GM12873 (cell line): ENCODE results near the gene SMG1.

Experiments used
- CTCF ChIP-seq: IDR thresholded peaks from 2 replicates; pipeline ENCODE4 v1.5.1; 2012; ENCODE audit warnings: low read depth, mild to moderate bottlenecking, moderate library complexity, low read length, control low read depth; ENCODE audit not compliant: insufficient read depth; ENCODE audit errors: missing control alignments

The SMG1 gene

GRCh38 chr16:18816286-18816685 lies 109.9 kb downstream of the SMG1 start:
- no peak for TF ChIP-seq CTCF

- TF ChIP-seq CTCF, result no peak
These were observed 114.3 kb downstream of the SMG1 start for GRCh38 chr16:18811925-18812324.

DNA sequence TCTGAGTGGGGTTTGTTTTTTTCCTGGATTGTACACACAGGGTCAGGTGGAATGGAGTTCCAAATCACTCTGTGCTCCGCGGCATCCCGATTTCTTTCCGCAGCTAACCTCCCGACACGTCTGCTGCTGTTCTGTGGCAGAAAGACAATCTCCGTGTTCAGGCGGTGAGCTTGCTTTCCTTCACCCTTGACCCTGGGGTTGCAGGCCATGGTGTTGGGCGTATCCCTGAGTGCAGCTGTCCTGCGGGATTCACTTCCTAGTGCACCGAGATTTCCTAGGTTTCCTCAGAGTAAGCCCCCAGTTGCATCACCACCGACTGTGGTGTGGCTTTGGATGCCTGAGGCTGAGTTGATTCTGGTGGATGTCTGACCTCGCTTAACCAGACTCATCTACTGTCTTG lies 117.0 kb downstream of the SMG1 start:
- TF ChIP-seq CTCF, result no peak

DNA sequence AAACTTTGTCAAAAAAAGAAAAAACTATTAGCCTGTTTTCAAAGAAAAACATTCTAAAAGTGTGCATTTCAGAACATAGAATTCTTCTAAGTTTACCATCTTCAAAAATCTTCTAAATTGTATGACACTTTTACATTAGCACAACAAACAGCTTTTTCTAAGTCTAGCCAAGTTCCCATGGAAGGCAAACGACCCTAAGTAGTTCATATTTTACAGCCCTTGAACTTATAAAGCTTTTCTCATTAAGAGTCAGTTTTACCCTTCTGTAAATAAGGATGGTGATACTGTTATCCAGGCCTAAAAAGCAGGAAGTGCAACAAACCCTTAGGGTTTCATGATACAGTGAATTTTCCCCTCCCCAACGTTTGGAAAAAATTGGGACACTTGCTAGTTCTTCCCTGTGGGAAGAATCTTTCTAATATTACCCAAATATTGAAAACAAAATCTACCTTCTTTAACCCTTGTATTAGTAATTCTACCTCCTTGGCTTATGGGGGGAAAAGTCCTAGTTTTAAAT lies 120.9 kb downstream of the SMG1 start:
- TF ChIP-seq CTCF, result no peak

DNA sequence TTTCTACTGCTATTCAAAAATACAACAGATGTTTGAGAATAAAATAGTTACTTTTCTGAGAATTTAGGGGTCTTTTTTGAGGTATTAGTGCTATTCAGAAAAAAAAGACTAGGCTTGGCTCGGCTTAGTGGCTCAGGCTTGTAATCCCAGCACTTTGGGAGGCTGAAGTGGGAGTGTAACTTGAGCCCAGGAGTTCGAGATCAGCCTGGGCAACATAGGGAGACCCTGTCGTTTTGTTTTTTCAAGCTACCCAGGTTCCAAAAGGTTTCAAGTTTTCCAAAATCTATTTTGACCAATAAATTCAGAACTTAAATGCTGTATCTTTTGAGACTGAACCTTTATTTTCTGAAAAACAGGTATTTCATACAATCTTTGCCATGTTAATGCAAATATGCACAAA lies 121.7 kb downstream of the SMG1 start:
- no peak for TF ChIP-seq CTCF

DNA sequence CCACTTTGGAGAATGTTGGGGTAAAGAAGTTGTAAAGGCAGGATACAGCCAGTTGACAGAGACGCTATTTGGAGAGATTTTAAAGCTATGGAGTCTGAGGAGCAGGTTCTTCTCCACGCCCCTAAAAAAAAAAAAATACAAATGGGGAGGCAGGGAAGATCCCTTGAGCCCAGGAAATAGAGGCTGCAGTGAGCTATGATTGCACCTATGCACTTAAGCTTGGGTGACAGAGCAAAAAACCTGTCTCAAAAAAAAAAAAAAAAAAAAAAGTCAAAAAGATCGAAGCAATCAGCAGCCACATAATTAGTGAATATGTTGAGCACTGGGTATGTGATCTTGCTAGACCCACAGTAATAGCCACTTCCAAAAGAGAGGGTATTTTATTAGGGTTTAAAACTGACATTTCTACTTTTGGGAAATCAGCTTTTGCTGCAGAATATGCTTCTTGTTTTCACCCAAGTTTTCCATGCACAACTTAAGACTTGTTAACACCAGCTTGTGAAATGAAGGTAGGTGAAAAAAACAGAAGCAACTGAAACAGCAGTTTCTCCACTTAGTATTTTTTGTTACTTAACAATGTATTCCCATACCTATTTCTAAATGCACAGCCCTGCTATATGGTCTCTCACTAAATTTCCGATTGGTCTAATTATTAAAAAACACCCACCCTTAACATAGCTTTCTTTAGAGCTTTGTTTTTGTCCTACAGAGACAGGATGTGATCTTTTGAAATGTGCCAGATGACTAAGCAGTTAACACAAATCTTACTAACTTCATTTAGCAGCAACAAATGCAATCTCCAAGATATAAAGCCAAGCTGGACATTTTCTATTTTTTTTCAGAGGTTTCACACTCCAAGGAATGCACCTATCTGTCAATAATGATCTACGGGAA lies 122.4 kb downstream of the SMG1 start:
- TF ChIP-seq CTCF, result no peak

DNA sequence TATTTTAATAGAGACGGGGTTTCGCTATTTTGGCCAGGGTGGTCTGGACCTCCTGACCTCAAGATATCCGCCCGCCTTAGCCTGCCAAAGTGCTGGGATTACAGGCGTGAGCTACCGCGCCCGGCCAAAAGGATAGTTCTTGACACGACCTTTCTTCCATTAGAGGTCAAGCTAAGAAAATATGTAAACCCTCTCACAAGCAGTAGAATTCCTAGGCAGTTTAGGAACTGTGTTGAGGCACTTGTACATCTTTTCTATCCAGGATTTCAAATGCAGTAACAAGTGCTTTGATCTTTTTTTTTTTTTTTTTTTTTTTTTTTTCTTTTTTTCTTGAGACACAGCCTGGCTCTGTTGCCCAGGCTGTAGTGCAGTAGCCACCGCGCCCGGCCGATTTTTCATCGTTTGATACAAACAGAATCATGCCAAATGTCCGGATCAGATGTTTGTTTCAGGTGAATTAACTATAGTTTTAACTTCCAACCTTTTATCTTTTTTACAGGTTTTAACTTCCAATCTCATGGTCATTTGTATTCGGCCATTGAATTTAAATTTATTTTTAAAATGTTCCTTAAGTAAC lies 123.4 kb downstream of the SMG1 start:
- TF ChIP-seq CTCF, result no peak
